Lung (tissue), 12 donors: ENCODE measurements around the gene RPP21. TPM values are rescaled to one million over a fixed set of nuclear protein-coding genes. Genes with fewer than 3 reads are reported as not detected.

Experiments
- ATAC-seq: fragments of 200-7000 bp; cut with Tn5 transposase; one replicate; pipeline ENCODE4 v1.9.1; 2020; ENCODE audit warnings: moderate number of reproducible peaks; ENCODE audit not compliant: insufficient read depth, low FRiP score
- DNase-seq, 3 donors: peaks; one replicate each; pipeline ENCODE4 v3.0.0-alpha.2; 2013 to 2017
- H3K27ac ChIP-seq, 2 donors: one replicate each; pipeline ENCODE4 v1.5.1; 2013; ENCODE audit warnings: mild to moderate bottlenecking in 2 of 2, moderate library complexity in 2 of 2, control low read depth in 1 of 2, inconsistent platforms in 1 of 2, low read depth in 1 of 2, low read length in 1 of 2
- H3K27me3 ChIP-seq, 3 donors: one replicate each; pipeline ENCODE4 v1.5.1; 2013; ENCODE audit warnings: low read length in 2 of 3; ENCODE audit not compliant: control insufficient read depth in 3 of 3, insufficient read depth in 3 of 3
- H3K36me3 ChIP-seq, 4 donors: one replicate each; pipeline ENCODE4 v1.5.1; 2013; ENCODE audit warnings: low read length in 4 of 4, mild to moderate bottlenecking in 1 of 4, moderate library complexity in 1 of 4; ENCODE audit not compliant: control insufficient read depth in 4 of 4, insufficient read depth in 4 of 4
- H3K4me1 ChIP-seq, 5 donors: one replicate each; pipeline ENCODE4 v1.5.1; 2013; ENCODE audit warnings: low read length in 5 of 5, mild to moderate bottlenecking in 2 of 5, moderate library complexity in 1 of 5; ENCODE audit not compliant: control insufficient read depth in 5 of 5, insufficient read depth in 5 of 5
- H3K4me3 ChIP-seq: one replicate; pipeline ENCODE4 v1.5.1; 2013; ENCODE audit warnings: mild to moderate bottlenecking, control low read depth, moderate library complexity
- H3K9ac ChIP-seq, 2 donors: one replicate each; pipeline ENCODE4 v1.5.1; 2013; ENCODE audit warnings: low read length in 2 of 2, control low read depth in 1 of 2; ENCODE audit not compliant: insufficient read depth in 1 of 2
- H3K9me3 ChIP-seq, 4 donors: one replicate each; pipeline ENCODE4 v1.5.1; 2013; ENCODE audit warnings: low read length in 3 of 4, mild to moderate bottlenecking in 1 of 4, moderate library complexity in 1 of 4; ENCODE audit not compliant: control insufficient read depth in 4 of 4, insufficient read depth in 3 of 4
- CTCF ChIP-seq: IDR thresholded peaks from 2 replicates; pipeline ENCODE4 v1.5.1; 2012; ENCODE audit warnings: mild to moderate bottlenecking; ENCODE audit errors: control extremely low read depth, extremely low read depth
- WGBS, 2 donors: extraction: QIAGEN DNeasy Blood & Tissue Kit; methylation state at CpG; one replicate each; pipeline ENCODE4 v1.1.7; 2013; 5-methylcytosine and 5-hydroxymethylcytosine counted together
- polyA plus RNA-seq, 2 donors: library from polyadenylated mRNA; stranded (reverse); fragments of 200-250 nt; gene quantifications; one replicate each; pipeline ENCODE4 v1.2.1, GENCODE V29; 2013
- total RNA-seq, 2 donors: library from RNA; depleted of rRNA in 1 of 2; stranded (reverse); fragments of >200 nt in 1 of 2; gene quantifications; one replicate each; pipeline ENCODE4 v1.2.1, GENCODE V29; 2014 to 2021
- donor health status: control.
- donor health status: control.
- donor health status: Bipolar disorder and iron deficiency.
- donor health status: healthy.
- donor health status: DM: yes; HTN: yes; CAD: no.

The RPP21 gene
- total and polyA plus RNA-seq, 4 donors, result 13.3 to 141 (median 48.8) TPM

- DNase-seq (no peak), ATAC-seq (no peak)
- Histone ChIP-seq H3K9ac (no peak overlapping the region), H3K4me1 (peaks cover 0 to 7% (median 0%) of the 10 kb centered on the region in 5 donors), H3K4me3 (no peak overlapping the region), H3K27me3 (no peaks in the 10 kb centered on the region), H3K36me3 (peaks cover 0 to 16% (median 9%) of the 10 kb centered on the region in 4 donors), H3K27ac (no peak overlapping the region), H3K9me3 (no peaks in the 10 kb centered on the region)
- WGBS, 2 donors, result 96 to 99% methylated on average over 3 of the region's 3 CpGs
- no peak for TF ChIP-seq CTCF
These were observed 29.8 kb upstream of the RPP21 start for GRCh38 chr6:30315156-30315555.

GRCh38 chr6:30317913-30318589 lies 26.9 kb upstream of the RPP21 start:
- H3K36me3 ChIP-seq, result peaks cover 0 to 12% (median 7%) of the 10 kb centered on the region in 4 donors
- peaks cover 0 to 7% (median 0%) of the 10 kb centered on the region in 5 donors for H3K4me1 ChIP-seq
- H3K9me3 ChIP-seq, result no peaks in the 10 kb centered on the region
- TF ChIP-seq CTCF, result no peak
- H3K27ac ChIP-seq, result no peak overlapping the region
- DNase-seq (no peak), ATAC-seq (no peak)
- no peak overlapping the region for H3K4me3 ChIP-seq
- 64 to 72% methylated on average over 6 of the region's 6 CpGs for WGBS, 2 donors
- no peaks in the 10 kb centered on the region for H3K27me3 ChIP-seq
- H3K9ac ChIP-seq, result no peak overlapping the region

GRCh38 chr6:30319146-30319835 lies 25.7 kb upstream of the RPP21 start:
- H3K27me3 ChIP-seq, result no peaks in the 10 kb centered on the region
- H3K9me3 ChIP-seq, result no peaks in the 10 kb centered on the region
- peaks cover 0 to 7% (median 2%) of the 10 kb centered on the region in 5 donors for H3K4me1 ChIP-seq
- no peak overlapping the region for H3K9ac ChIP-seq
- no peak overlapping the region for H3K4me3 ChIP-seq
- no peak for TF ChIP-seq CTCF
- no peak overlapping the region for H3K27ac ChIP-seq
- H3K36me3 ChIP-seq, result peaks cover 0 to 6% (median 2%) of the 10 kb centered on the region in 4 donors
- no peak for DNase-seq
- WGBS, 2 donors, result 90 to 100% methylated on average over 1 of the region's 1 CpG
- no peak for ATAC-seq
